Upper lobe of right lung (tissue), 1 donor: ENCODE data around the gene MCTP1. TPM values are rescaled to one million over a fixed set of nuclear protein-coding genes. Genes with fewer than 3 reads are reported as not detected.

Experiments
- ATAC-seq: fragments of 200-7000 bp; cut with Tn5 transposase; one replicate; pipeline ENCODE4 v1.9.1; 2020; ENCODE audit warnings: mild to moderate bottlenecking, moderate library complexity
- DNase-seq: peaks from one replicate; pipeline ENCODE4 v3.0.0-alpha.2; 2020
- H3K27ac ChIP-seq: fragments of 200-600 bp; one replicate; pipeline ENCODE4 v1.8.0; 2022
- H3K27me3 ChIP-seq: fragments of 200-600 bp; one replicate; pipeline ENCODE4 v1.8.0; 2022; ENCODE audit warnings: mild to moderate bottlenecking
- H3K36me3 ChIP-seq: fragments of 200-600 bp; one replicate; pipeline ENCODE4 v1.8.0; 2022
- H3K4me1 ChIP-seq: fragments of 200-600 bp; one replicate; pipeline ENCODE4 v1.8.0; 2022
- H3K4me3 ChIP-seq: fragments of 200-600 bp; one replicate; pipeline ENCODE4 v1.8.0; 2022; ENCODE audit warnings: mild to moderate bottlenecking
- H3K9me3 ChIP-seq: fragments of 200-600 bp; one replicate; pipeline ENCODE4 v1.8.0; 2022
- intact Hi-C: fragments of 100-400 bp; cut with DNase I; formaldehyde crosslinking; loops from one replicate; pipeline ENCODE4 v1.11.0; 2022
- total RNA-seq: library from RNA; stranded (reverse); fragmentation: NEBNext Ultra II Directional; extraction: Animal tissue kit (Norgen Biotek cat#: 25700); gene quantifications from one replicate; pipeline ENCODE4 v1.2.1, GENCODE V29; 2021
- TF ChIP-seq, protein P1 (sequence below): fragments of 200-600 bp; IDR thresholded peaks from one replicate; pipeline ENCODE4 v1.8.0; 2022; ENCODE audit warnings: antibody characterized with exemption
- donor health status: DM: no; HTN: yes; CAD: no; lungs with severe emphysema.

The MCTP1 gene
- total RNA-seq, 1 donor from 2014 or later = 40.7 TPM

- Histone ChIP-seq H3K36me3 (no peaks in the 10 kb centered on the region), H3K4me3 (no peak overlapping the region), H3K27ac (no peak overlapping the region), H3K27me3 (no peaks in the 10 kb centered on the region), H3K4me1 (no peaks in the 10 kb centered on the region), H3K9me3 (no peaks in the 10 kb centered on the region)
- DNase-seq (no peak), ATAC-seq (no peak)
- intact Hi-C loops = no loop called here
- TF ChIP-seq, protein P1, sequence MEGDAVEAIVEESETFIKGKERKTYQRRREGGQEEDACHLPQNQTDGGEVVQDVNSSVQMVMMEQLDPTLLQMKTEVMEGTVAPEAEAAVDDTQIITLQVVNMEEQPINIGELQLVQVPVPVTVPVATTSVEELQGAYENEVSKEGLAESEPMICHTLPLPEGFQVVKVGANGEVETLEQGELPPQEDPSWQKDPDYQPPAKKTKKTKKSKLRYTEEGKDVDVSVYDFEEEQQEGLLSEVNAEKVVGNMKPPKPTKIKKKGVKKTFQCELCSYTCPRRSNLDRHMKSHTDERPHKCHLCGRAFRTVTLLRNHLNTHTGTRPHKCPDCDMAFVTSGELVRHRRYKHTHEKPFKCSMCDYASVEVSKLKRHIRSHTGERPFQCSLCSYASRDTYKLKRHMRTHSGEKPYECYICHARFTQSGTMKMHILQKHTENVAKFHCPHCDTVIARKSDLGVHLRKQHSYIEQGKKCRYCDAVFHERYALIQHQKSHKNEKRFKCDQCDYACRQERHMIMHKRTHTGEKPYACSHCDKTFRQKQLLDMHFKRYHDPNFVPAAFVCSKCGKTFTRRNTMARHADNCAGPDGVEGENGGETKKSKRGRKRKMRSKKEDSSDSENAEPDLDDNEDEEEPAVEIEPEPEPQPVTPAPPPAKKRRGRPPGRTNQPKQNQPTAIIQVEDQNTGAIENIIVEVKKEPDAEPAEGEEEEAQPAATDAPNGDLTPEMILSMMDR = no peak
Observed at GRCh38 chr5:95223566-95224258, 61.2 kb downstream of the MCTP1 start.

- Histone ChIP-seq H3K27me3 (no peaks in the 10 kb centered on the region), H3K27ac (no peak overlapping the region), H3K4me3 (no peak overlapping the region), H3K9me3 (no peaks in the 10 kb centered on the region), H3K36me3 (no peaks in the 10 kb centered on the region), H3K4me1 (no peaks in the 10 kb centered on the region)
- no peak for DNase-seq
- TF ChIP-seq, protein P1 = no peak
- intact Hi-C loops = no loop called here
- no peak for ATAC-seq
Observed at GRCh38 chr5:95222836-95223235, 62.1 kb downstream of the MCTP1 start.

- DNase-seq = no peak
- H3K27ac ChIP-seq = no peak overlapping the region
- H3K4me3 ChIP-seq = no peak overlapping the region
- H3K27me3 ChIP-seq = no peaks in the 10 kb centered on the region
- no peaks in the 10 kb centered on the region for H3K9me3 ChIP-seq
- no peaks in the 10 kb centered on the region for H3K36me3 ChIP-seq
- H3K4me1 ChIP-seq = no peaks in the 10 kb centered on the region
- TF ChIP-seq, protein P1 = no peak
- no peak for ATAC-seq
- intact Hi-C loops = no loop called here
Observed at GRCh38 chr5:95221234-95221633, 63.7 kb downstream of the MCTP1 start.

GRCh38 chr5:95220381-95220780, 64.5 kb downstream of the MCTP1 start:
- ATAC-seq = no peak

GRCh38 chr5:95219411-95219810, 65.5 kb downstream of the MCTP1 start:
- Histone ChIP-seq H3K9me3 (no peaks in the 10 kb centered on the region), H3K36me3 (no peaks in the 10 kb centered on the region), H3K4me3 (no peak overlapping the region), H3K4me1 (no peaks in the 10 kb centered on the region), H3K27me3 (no peaks in the 10 kb centered on the region), H3K27ac (no peak overlapping the region)
- TF ChIP-seq, protein P1 = no peak
- DNase-seq (no peak), ATAC-seq (no peak)
- intact Hi-C loops = no loop called here

More at GRCh38 chr5:95220381-95220780, 64.5 kb downstream of the MCTP1 start:
- no peak for DNase-seq
- intact Hi-C loops = no loop called here
- TF ChIP-seq, protein P1 = no peak
- Histone ChIP-seq H3K9me3 (no peaks in the 10 kb centered on the region), H3K27ac (no peak overlapping the region), H3K4me3 (no peak overlapping the region), H3K4me1 (no peaks in the 10 kb centered on the region), H3K27me3 (no peaks in the 10 kb centered on the region), H3K36me3 (no peaks in the 10 kb centered on the region)
